K562 treated with DMSO at 1 percent for 48 hours (cell line): ENCODE results near the gene FERMT2. TPM values are rescaled to one million over a fixed set of nuclear protein-coding genes. Genes with fewer than 3 reads are reported as not detected.

ENCODE experiments used
- total RNA-seq: library from RNA; unstranded; fragments of 300-600 nt; gene quantifications from 2 replicates; pipeline ENCODE4 v1.2.3, GENCODE V29; 2022; ENCODE audit warnings: low replicate concordance; ENCODE audit errors: extremely low read depth

Gene FERMT2, protein sequence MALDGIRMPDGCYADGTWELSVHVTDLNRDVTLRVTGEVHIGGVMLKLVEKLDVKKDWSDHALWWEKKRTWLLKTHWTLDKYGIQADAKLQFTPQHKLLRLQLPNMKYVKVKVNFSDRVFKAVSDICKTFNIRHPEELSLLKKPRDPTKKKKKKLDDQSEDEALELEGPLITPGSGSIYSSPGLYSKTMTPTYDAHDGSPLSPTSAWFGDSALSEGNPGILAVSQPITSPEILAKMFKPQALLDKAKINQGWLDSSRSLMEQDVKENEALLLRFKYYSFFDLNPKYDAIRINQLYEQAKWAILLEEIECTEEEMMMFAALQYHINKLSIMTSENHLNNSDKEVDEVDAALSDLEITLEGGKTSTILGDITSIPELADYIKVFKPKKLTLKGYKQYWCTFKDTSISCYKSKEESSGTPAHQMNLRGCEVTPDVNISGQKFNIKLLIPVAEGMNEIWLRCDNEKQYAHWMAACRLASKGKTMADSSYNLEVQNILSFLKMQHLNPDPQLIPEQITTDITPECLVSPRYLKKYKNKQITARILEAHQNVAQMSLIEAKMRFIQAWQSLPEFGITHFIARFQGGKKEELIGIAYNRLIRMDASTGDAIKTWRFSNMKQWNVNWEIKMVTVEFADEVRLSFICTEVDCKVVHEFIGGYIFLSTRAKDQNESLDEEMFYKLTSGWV
- not detected in 2 replicates for total RNA-seq

GRCh38 chr14:52950898-52951680 is at the start of gene FERMT2:
TSS of gene FERMT2 (minus strand) at chr14:52951050. CDS start at chr14:52950568, 482 bp downstream.

Other genes with a start within 250 kb of the FERMT2 start
- gene PSMC6, start 243.8 kb downstream of the FERMT2 start, total RNA-seq = not detected in 2 replicates
- not detected in 2 replicates for gene STYX, start 220.9 kb downstream of the FERMT2 start, total RNA-seq
- gene GNPNAT1, start 159.4 kb downstream of the FERMT2 start, total RNA-seq = not detected in 2 replicates
- gene DDHD1, start 202.3 kb upstream of the FERMT2 start, total RNA-seq = not detected in 2 replicates